ENCODE data around the gene ISYNA1.

ISYNA1 gene

GRCh38 chr19:18444513-18444912, 6.6 kb upstream of the ISYNA1 start:
- no peaks in the 10 kb centered on the region for H3K27me3 ChIP-seq (replicated peaks)
- DNase-seq = no peak
- no peak overlapping the region for H3K27ac ChIP-seq
- no peak overlapping the region for H3K4me3 ChIP-seq (ENCODE audit: low read depth, low read length)
- no peak for TF ChIP-seq CTCF (IDR thresholded peaks at IDR 0.05; ENCODE audit: low read depth, low read length, missing control alignments)
- in situ Hi-C loops (cut with HindIII; ENCODE audit: low pct_ligation_motif_present, low sequenced_read_pairs) = no loop called here
- H3K36me3 ChIP-seq (replicated peaks) = peaks cover 37% of the 10 kb centered on the region

- H3K36me3 ChIP-seq (replicated peaks) = peaks cover 30% of the 10 kb centered on the region
- DNase-seq = no peak
- no peak overlapping the region for H3K4me3 ChIP-seq (ENCODE audit: low read depth, low read length)
- TF ChIP-seq CTCF (IDR thresholded peaks at IDR 0.05; ENCODE audit: low read depth, low read length, missing control alignments) = no peak
- in situ Hi-C loops (cut with HindIII; ENCODE audit: low pct_ligation_motif_present, low sequenced_read_pairs) = no loop called here
- H3K27ac ChIP-seq = no peak overlapping the region
- H3K27me3 ChIP-seq (replicated peaks) = no peaks in the 10 kb centered on the region
Measured at GRCh38 chr19:18443831-18444230, 5.9 kb upstream of the ISYNA1 start.

GRCh38 chr19:18443406-18443805, 5.5 kb upstream of the ISYNA1 start:
- H3K36me3 ChIP-seq (replicated peaks) = peaks cover 29% of the 10 kb centered on the region
- DNase-seq = no peak
- no peak overlapping the region for H3K4me3 ChIP-seq (ENCODE audit: low read depth, low read length)
- no peaks in the 10 kb centered on the region for H3K27me3 ChIP-seq (replicated peaks)
- no peak for TF ChIP-seq CTCF (IDR thresholded peaks at IDR 0.05; ENCODE audit: low read depth, low read length, missing control alignments)
- H3K27ac ChIP-seq = no peak overlapping the region
- in situ Hi-C loops (cut with HindIII; ENCODE audit: low pct_ligation_motif_present, low sequenced_read_pairs) = no loop called here

GRCh38 chr19:18442941-18443340, 5.0 kb upstream of the ISYNA1 start:
- peaks cover 29% of the 10 kb centered on the region for H3K36me3 ChIP-seq (replicated peaks)
- TF ChIP-seq CTCF (IDR thresholded peaks at IDR 0.05; ENCODE audit: low read depth, low read length, missing control alignments) = no peak
- H3K4me3 ChIP-seq (ENCODE audit: low read depth, low read length) = no peak overlapping the region
- DNase-seq = no peak
- H3K27ac ChIP-seq = no peak overlapping the region
- no peaks in the 10 kb centered on the region for H3K27me3 ChIP-seq (replicated peaks)
- in situ Hi-C loops (cut with HindIII; ENCODE audit: low pct_ligation_motif_present, low sequenced_read_pairs) = no loop called here

GRCh38 chr19:18441804-18442788, 4.2 kb upstream of the ISYNA1 start:
- no peaks in the 10 kb centered on the region for H3K27me3 ChIP-seq (replicated peaks)
- no peak for DNase-seq
- no peak overlapping the region for H3K4me3 ChIP-seq (ENCODE audit: low read depth, low read length)
- in situ Hi-C loops (cut with HindIII; ENCODE audit: low pct_ligation_motif_present, low sequenced_read_pairs) = no loop called here
- peaks cover 29% of the 10 kb centered on the region for H3K36me3 ChIP-seq (replicated peaks)
- TF ChIP-seq CTCF (IDR thresholded peaks at IDR 0.05; ENCODE audit: low read depth, low read length, missing control alignments) = no peak
- H3K27ac ChIP-seq = no peak overlapping the region

Measured in brain microvascular endothelial cell (primary cell).